ENCODE results near the gene LRRC8B.

GRCh38 chr1:89632657-89633247 lies 108.1 kb downstream of the LRRC8B start, which contains the start of gene LRRC8C:
- no peak for TF ChIP-seq POLR2A (IDR thresholded peaks at IDR 0.05; ENCODE audit: low read depth)
- TF ChIP-seq CTCF (IDR thresholded peaks at IDR 0.05): peak; percentile 33 to 67 (median 63)
- TF ChIP-seq EP300 (IDR thresholded peaks at IDR 0.05): no peak
- TF ChIP-seq POLR2AphosphoS5 (IDR thresholded peaks at IDR 0.05): peak; percentile 29 to 59
